GM19455 (cell line): ENCODE results near the gene FAM107A.

Experiments
- ATAC-seq: cut with Tn5 transposase; IDR thresholded peaks from one replicate; pipeline ENCODE4 v1.9.1; 2021; ENCODE audit not compliant: unreplicated experiment

Gene FAM107A

GRCh38 chr3:58594117-58594516 lies 16.9 kb upstream of the FAM107A start:
- no peak for ATAC-seq

GRCh38 chr3:58591517-58592510 lies 14.6 kb upstream of the FAM107A start:
- ATAC-seq, result no peak

DNA sequence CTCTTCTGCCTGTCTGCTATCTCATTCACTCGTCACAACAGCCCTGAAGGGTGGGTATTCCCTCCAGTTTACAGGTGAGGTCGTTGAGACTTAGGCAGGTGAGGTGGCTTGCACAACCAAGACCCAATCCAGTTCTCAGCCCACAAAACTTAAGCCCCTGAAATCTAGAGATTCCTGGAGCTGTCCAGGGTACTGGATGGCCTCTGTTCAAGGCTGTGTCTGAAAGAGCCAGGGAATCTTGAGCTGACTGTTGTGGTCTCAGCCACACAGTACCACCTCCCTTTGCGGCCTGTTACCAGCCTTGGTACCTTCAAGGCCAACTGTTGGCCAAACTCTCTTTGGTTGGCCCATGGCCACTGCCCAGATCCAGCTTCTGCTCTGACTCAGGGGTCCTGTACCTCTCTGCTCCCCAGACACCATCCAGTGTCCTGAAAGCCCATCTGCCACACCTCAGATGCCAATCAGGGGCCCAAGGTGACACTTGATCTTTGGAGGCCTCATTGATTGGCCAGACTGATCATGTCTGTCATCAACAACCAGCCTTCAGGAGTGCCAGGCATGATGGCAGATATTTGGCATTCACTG lies 10.9 kb upstream of the FAM107A start:
- no peak for ATAC-seq

DNA sequence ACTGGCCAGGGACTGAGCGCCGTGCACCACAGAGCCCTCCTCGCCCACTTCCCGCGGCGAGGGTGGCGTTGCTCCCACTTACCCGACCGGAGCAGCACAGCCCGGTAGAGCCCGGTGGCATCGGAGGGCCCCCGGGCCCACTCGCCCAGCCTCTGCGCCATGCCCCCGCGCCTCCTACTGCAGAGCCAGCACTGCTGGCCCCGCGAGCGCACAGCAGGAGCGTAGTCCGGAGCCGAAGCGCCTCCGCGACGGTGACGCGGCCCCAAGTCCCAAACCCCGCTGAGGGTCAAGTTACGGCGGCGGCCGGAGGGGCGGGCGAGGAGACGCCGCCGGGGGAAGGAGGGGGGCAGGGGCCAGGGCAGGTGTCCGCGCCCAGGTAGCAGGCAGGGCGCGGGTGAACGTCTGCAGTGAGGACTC lies 9.6 kb upstream of the FAM107A start:
- ATAC-seq, result no peak

DNA sequence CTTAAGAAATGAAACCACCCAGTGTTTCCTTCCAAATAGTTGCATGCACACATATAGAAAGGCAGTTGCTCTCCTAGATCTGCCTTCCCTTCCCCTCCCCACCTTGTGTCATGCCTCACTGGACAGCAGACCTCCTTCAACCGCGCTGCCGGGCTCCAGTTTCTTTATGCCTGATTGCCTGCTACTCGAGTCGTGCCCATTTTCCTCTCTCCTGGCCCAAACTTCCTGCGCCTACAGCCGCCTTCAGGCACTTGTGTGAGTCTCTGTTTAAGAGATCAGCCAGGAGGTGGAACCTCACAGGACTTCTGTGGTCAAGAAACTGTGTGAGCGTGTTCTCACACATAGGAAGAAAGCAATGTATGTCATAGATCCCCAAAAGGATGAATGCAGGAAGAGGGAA lies 8.8 kb upstream of the FAM107A start:
- no peak for ATAC-seq

DNA sequence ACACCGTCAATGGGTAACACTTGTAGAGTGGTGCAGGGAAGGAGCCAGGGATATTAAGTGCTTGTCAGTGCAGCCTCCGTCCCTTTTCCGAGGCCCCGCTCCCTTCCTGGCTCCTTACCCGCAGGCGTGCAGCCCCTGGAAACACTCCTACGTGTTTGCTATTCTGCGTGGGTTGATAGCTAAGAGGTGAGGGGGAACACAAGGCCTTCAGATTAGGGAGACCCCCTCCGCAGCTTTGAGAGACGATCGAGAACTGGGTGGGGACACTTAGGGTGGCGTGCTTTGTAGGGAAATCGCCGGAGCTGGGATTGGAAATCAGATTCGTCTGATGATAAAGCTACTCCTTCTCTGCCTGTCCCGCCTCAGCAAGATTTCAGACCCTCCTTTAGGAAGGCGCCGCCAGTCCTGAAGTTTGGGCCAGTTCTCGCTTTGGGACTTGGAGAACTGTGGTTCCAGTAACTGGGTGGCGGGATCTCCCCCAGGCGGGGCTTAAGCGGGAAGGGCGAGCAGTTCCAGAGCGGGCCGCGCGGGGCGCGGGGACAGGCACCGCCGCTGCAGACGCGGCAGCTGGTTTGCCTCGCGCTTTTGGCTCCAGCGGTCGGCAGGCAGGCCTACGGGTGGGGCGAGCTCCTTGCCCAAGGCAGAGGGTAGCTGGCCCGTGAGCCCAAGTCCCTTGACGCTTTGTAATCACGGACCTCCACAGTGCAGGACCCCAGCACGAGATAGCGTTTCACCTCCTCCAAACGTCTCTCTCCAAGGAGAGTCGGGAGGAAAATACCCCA lies 8.0 kb upstream of the FAM107A start:
- ATAC-seq, result peak; percentile 94

DNA sequence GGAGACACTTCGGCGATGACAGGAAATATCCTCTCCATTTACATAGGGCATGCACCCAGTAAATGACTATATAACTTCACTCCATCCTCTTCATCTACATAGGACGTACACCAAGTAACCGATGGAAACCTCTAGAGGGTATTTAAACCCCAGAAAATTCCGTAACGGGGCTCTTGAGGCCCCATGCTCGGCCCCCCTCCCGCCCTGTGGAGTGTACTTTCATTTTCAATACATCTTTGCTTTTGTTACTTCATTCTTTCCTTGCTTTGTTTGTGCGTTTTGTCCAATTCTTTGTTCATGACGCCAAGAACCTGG lies 7.5 kb upstream of the FAM107A start:
- peak; percentile 6 for ATAC-seq

GRCh38 chr3:58581328-58582091 lies 4.3 kb upstream of the FAM107A start:
- ATAC-seq, result no peak

GRCh38 chr3:58580826-58581327 lies 3.7 kb upstream of the FAM107A start:
- no peak for ATAC-seq

GRCh38 chr3:58578873-58579272 lies 1.7 kb upstream of the FAM107A start:
- no peak for ATAC-seq

DNA sequence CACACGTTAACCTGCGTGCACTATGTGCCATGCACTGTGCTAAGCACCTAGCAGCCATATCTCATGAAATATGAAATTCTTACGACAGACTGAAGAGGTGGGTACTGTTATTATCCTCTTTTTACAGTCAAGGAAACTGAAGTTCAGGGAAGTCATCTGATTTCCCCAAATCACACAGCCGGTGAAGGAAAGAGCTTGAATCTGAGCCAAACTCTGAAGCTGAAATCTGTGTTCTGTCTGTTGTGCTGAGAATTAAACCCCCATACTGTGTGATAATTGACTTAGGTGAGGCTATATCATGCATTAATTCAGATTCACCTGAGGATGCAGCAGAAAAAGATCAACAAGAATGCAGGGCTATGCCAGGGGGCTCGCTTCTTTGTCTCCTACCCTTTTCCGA lies 475 bp downstream of the FAM107A start:
- ATAC-seq, result no peak

DNA sequence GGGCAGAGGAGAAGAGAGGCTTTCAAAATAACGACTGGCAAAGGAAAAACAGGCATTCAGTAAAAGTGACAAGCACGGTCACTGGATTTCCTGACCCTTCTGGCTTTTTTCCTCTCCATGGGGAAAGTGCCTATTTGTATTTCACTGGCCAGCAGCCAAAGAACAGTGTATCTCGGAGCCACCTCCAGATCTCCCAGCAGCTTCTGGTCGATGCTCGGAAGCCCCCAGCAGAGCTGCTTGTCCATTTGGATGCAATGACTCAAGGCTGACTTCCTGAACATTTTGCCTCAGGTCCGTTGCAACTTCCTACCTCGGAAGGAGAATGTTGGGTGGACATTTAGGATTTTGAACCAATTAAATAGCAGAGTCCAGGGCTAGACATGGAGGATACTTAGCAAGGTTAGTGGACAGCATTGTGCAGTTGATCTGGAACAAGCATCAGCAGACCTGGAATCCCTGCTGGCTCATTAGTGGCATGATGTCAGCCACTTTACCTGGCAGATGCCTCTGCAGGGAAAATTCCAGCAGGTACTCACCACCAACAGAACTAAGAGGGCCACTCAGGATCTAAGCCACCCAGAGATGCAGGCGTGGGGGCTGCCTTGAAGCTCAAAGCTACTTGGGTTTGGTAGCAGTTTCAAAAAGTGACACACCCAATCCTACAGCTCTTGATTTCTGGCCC lies 1.1 kb downstream of the FAM107A start:
- ATAC-seq, result no peak

- ATAC-seq, result no peak
Measured at GRCh38 chr3:58574682-58575081, 2.5 kb downstream of the FAM107A start.

DNA sequence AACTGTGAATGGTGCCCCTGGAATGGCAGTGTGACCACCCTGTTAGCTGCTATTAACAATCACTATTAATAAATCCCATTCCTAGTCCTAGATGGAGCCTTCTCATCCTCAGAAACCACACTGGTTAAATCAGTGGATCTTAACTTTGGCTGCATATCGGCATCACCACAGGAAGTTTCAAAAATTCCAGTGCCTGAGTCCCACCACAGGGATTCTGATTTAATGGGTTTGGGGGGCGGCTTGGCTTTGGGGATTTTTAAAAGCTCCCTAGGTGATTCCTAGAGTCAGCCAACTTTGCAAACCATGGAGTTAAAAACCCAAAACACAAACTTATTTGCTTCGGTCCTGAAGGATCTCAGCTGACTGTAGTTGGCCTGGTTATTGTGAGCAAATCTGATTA lies 3.1 kb downstream of the FAM107A start:
- ATAC-seq, result no peak

DNA sequence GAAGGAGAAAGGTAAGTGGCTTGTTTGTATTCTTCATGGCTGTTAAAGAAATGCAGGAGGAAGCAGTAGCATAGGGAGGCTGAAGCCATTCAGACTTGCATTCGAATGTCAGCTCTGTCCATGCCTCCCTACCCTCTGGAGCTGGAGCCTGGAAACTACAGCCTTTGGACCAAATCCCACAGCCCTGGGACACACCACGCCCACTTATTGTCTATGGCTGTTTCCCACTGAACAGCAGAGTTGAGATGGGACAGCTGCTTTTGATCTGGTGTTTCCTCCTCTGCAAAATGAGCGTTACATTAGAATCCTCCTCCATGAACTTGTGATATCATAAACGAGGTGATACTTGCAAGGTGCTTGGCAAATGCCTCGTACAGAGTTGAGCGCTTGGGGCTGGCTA lies 3.6 kb downstream of the FAM107A start:
- no peak for ATAC-seq

DNA sequence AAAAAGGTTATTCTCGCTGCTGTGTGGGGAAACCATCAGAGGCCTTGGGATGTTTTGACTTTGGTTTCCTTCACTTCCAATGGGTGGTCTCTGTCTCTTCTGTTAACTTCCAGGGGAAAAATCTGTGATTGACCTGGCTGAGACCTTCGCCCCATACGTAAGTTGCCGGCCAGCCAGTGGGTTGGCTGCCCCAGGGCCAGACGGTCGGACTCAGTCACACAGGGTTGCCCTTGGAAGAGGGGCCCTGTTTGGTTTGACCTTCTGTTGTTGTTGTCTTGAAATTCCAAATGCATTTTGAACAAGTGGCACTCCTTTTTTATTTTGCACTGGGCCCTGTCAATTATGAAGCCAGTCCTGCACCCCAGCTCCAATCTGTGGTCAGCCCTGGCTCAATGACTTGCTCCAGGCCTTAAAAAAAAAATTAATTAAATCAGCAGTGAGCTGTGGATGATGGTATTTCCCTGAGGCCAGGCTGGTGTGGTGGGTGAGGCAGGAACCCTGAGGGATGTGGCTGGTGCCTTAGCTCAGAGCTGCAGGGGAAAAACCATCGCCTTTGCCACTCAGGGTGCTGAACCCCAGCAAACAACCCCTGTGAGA lies 4.5 kb downstream of the FAM107A start:
- ATAC-seq, result no peak

DNA sequence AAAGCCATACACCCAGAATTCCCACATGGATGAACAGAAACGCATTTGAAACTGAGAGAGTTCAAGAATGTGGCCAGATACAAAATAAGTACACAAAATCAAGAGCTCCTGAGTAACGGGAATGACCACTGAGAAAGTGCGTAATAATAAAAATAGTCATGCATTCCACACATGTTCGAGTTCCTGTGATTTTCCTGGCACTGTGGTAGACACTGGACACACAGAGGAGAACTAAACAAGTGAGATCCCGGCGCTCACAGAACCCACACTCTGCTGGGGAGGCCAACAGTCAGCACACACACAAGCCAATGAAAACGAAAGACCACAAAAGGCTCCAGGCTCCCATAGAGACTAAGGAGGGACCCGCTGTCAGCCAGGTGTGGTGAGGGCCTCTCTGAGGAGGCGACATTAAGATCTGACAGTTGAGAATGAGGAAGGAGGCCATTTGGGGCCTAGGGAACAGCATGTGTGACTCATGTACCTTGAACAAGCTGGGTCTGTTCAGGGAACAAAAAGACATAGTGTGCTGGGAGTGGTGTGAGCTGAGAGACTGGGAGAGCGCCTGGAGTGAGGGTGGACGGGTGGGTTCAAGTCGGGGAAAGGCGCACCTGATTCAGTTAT lies 5.1 kb downstream of the FAM107A start:
- ATAC-seq, result no peak

- no peak for ATAC-seq
Measured at GRCh38 chr3:58570851-58571250, 6.3 kb downstream of the FAM107A start.

- no peak for ATAC-seq
Measured at GRCh38 chr3:58569287-58570001, 7.7 kb downstream of the FAM107A start.
